Sigmoid colon (tissue), 7 donors: Measurements from ENCODE around the gene CRABP1. TPM values are rescaled to one million over a fixed set of nuclear protein-coding genes. Genes with fewer than 3 reads are reported as not detected.

Source experiments
- DNase-seq: peaks from one replicate; pipeline ENCODE4 v3.0.0-alpha.2; 2019
- H3K27ac ChIP-seq, 4 donors: fragments of 200-600 bp; sonication (generic); one replicate each; pipeline ENCODE4 v1.5.1; 2016 to 2019; ENCODE audit warnings: mild to moderate bottlenecking in 1 of 4
- H3K27me3 ChIP-seq, 3 donors: fragments of 200-600 bp; sonication (generic); one replicate each; pipeline ENCODE4 v1.5.1; 2019; ENCODE audit warnings: mild to moderate bottlenecking in 1 of 3
- H3K36me3 ChIP-seq, 4 donors: fragments of 200-600 bp; sonication (generic); one replicate each; pipeline ENCODE4 v1.5.1; 2016 to 2019
- H3K4me1 ChIP-seq, 4 donors: fragments of 200-600 bp; sonication (generic); one replicate each; pipeline ENCODE4 v1.5.1; 2017 to 2019
- H3K4me3 ChIP-seq, 4 donors: fragments of 200-600 bp; sonication (generic); one replicate each; pipeline ENCODE4 v1.5.1; 2017 to 2019; ENCODE audit warnings: mild to moderate bottlenecking in 2 of 4, moderate library complexity in 1 of 4
- H3K9me3 ChIP-seq, 4 donors: fragments of 200-600 bp in 3 of 4; sonication (generic) in 3 of 4; one replicate each; pipeline versions ENCODE4 v1.5.1 to v1.6.1; 2013 to 2019
- CTCF ChIP-seq, 4 experiments: fragments of 450-650 bp in 3 of 4; fragments of 200-600 bp in 1 of 4; IDR thresholded peaks; one replicate each; pipeline ENCODE4 v1.5.1; 2016 to 2019; ENCODE audit warnings: antibody characterized with exemption in 4 of 4, mild to moderate bottlenecking in 3 of 4, moderate library complexity in 2 of 4
- EP300 ChIP-seq, 4 donors: sonication (generic); formaldehyde crosslinking; IDR thresholded peaks; one replicate each; pipeline ENCODE4 v1.6.1; 2017; ENCODE audit warnings: antibody characterized with exemption in 4 of 4
- POLR2A ChIP-seq, 2 donors: fragments of 450-650 bp; IDR thresholded peaks; one replicate each; pipeline ENCODE4 v1.6.1; 2016; ENCODE audit warnings: antibody characterized with exemption in 2 of 2, mild to moderate bottlenecking in 2 of 2, moderate library complexity in 2 of 2
- POLR2AphosphoS5 ChIP-seq, 4 donors: sonication (generic); formaldehyde crosslinking; IDR thresholded peaks; one replicate each; pipeline ENCODE4 v1.6.1; 2017; ENCODE audit warnings: antibody characterized with exemption in 4 of 4
- WGBS, 2 donors: extraction: QIAGEN DNeasy Blood & Tissue Kit; methylation state at CpG; one replicate each; pipeline ENCODE4 v1.1.7; 2013; 5-methylcytosine and 5-hydroxymethylcytosine counted together
- intact Hi-C: fragments of 100-400 bp; cut with DNase I; formaldehyde crosslinking; loops from one replicate; pipeline ENCODE4 v1.15.1; 2023
- polyA plus RNA-seq, 3 donors: library from polyadenylated mRNA; stranded (reverse); fragments of 200-250 nt; gene quantifications; one replicate each; pipeline ENCODE4 v1.2.3, GENCODE V29; 2013
- total RNA-seq, 4 donors: library from RNA; depleted of rRNA; stranded (reverse); fragments of >200 nt; gene quantifications; one replicate each; pipeline ENCODE4 v1.1.0, GENCODE V29; 2016
- donor health status: healthy with polysubstance abuse.
- donor health status: Bipolar disorder and iron deficiency.
- donor health status: healthy.

The CRABP1 gene
- total and polyA plus RNA-seq, 7 donors = 2.1 to 8.2 (median 4.5) TPM; not detected in 2

- Histone ChIP-seq H3K4me1 (peaks cover 0 to 17% (median 9%) of the 10 kb centered on the region in 4 donors), H3K36me3 (no peaks in the 10 kb centered on the region), H3K27me3 (no peaks in the 10 kb centered on the region), H3K4me3 (no peak overlapping the region), H3K27ac (no peak overlapping the region), H3K9me3 (no peaks in the 10 kb centered on the region)
- WGBS, 2 donors = 88 to 96% methylated on average over 3 of the region's 3 CpGs
- DNase-seq = no peak
- TF ChIP-seq POLR2A (IDR thresholded peaks at IDR 0.05) (no peak), EP300 (IDR thresholded peaks at IDR 0.05) (no peak), POLR2AphosphoS5 (IDR thresholded peaks at IDR 0.05) (no peak), CTCF (IDR thresholded peaks at IDR 0.05) (no peak)
- intact Hi-C loops = no loop called here
These were observed 53.9 kb downstream of the CRABP1 start for GRCh38 chr15:78394026-78394425.

GRCh38 chr15:78394981-78395616, 54.9 kb downstream of the CRABP1 start:
- no peak overlapping the region for H3K27ac ChIP-seq
- no peak overlapping the region for H3K4me3 ChIP-seq
- no peaks in the 10 kb centered on the region for H3K9me3 ChIP-seq
- peaks cover 0 to 11% (median 7%) of the 10 kb centered on the region in 4 donors for H3K4me1 ChIP-seq
- no peaks in the 10 kb centered on the region for H3K27me3 ChIP-seq
- WGBS, 2 donors = 84 to 85% methylated on average over 13 of the region's 13 CpGs
- no peak for DNase-seq
- TF ChIP-seq CTCF (IDR thresholded peaks at IDR 0.05) = no peak
- no peak for TF ChIP-seq EP300 (IDR thresholded peaks at IDR 0.05)
- TF ChIP-seq POLR2A (IDR thresholded peaks at IDR 0.05) = no peak
- no peak for TF ChIP-seq POLR2AphosphoS5 (IDR thresholded peaks at IDR 0.05)
- H3K36me3 ChIP-seq = no peaks in the 10 kb centered on the region
- intact Hi-C loops = no loop called here

GRCh38 chr15:78396186-78396814, 56.1 kb downstream of the CRABP1 start:
- no peaks in the 10 kb centered on the region for H3K36me3 ChIP-seq
- no peaks in the 10 kb centered on the region for H3K9me3 ChIP-seq
- intact Hi-C loops = no loop called here
- no peak for TF ChIP-seq POLR2A (IDR thresholded peaks at IDR 0.05)
- H3K27me3 ChIP-seq = no peaks in the 10 kb centered on the region
- H3K27ac ChIP-seq = no peak overlapping the region
- H3K4me3 ChIP-seq = no peak overlapping the region
- 90 to 91% methylated on average over 9 of the region's 9 CpGs for WGBS, 2 donors
- H3K4me1 ChIP-seq = peaks cover 0 to 11% (median 7%) of the 10 kb centered on the region in 4 donors
- no peak for DNase-seq

GRCh38 chr15:78396976-78397375, 56.8 kb downstream of the CRABP1 start:
- TF ChIP-seq EP300 (IDR thresholded peaks at IDR 0.05) (no peak), POLR2AphosphoS5 (IDR thresholded peaks at IDR 0.05) (peak in 2 of 4 donors; percentile 19 to 30), POLR2A (IDR thresholded peaks at IDR 0.05) (no peak), CTCF (IDR thresholded peaks at IDR 0.05) (peak in 3 of 4 experiments; percentile 19 to 40 (median 24))
- H3K4me1 ChIP-seq = peaks cover 0 to 11% (median 7%) of the 10 kb centered on the region in 4 donors
- DNase-seq = peak; percentile 87
- 22 to 61% methylated on average over 9 of the region's 9 CpGs for WGBS, 2 donors
- intact Hi-C loops = loop anchor here (1.0 kb wide), 1 partner anchor 85 kb away; no protein-coding TSS in a partner anchor
- no peak overlapping the region for H3K4me3 ChIP-seq
- peak overlapping the region in 2 of 4 donors; percentile 53 to 57 for H3K27ac ChIP-seq
- H3K9me3 ChIP-seq = no peaks in the 10 kb centered on the region
- peaks cover 0 to 5% (median 0%) of the 10 kb centered on the region in 3 donors for H3K27me3 ChIP-seq
- no peaks in the 10 kb centered on the region for H3K36me3 ChIP-seq

GRCh38 chr15:78397382-78397781, 57.2 kb downstream of the CRABP1 start:
- no peak for TF ChIP-seq POLR2AphosphoS5 (IDR thresholded peaks at IDR 0.05)
- no peak for TF ChIP-seq POLR2A (IDR thresholded peaks at IDR 0.05)
- TF ChIP-seq EP300 (IDR thresholded peaks at IDR 0.05) = no peak
- TF ChIP-seq CTCF (IDR thresholded peaks at IDR 0.05) = no peak
- peaks cover 0 to 5% (median 0%) of the 10 kb centered on the region in 3 donors for H3K27me3 ChIP-seq
- H3K36me3 ChIP-seq = no peaks in the 10 kb centered on the region
- peaks cover 0 to 11% (median 7%) of the 10 kb centered on the region in 4 donors for H3K4me1 ChIP-seq
- H3K4me3 ChIP-seq = no peak overlapping the region
- 91 to 94% methylated on average over 2 of the region's 2 CpGs for WGBS, 2 donors
- peak overlapping the region in 2 of 4 donors; percentile 53 to 57 for H3K27ac ChIP-seq
- no peak for DNase-seq
- no peaks in the 10 kb centered on the region for H3K9me3 ChIP-seq
- intact Hi-C loops = loop anchor here (1.0 kb wide), 1 partner anchor 85 kb away; no protein-coding TSS in a partner anchor
